HepG2 (cell line): ENCODE measurements around the gene UCKL1. TPM values are rescaled to one million over a fixed set of nuclear protein-coding genes. Genes with fewer than 3 reads are reported as not detected.

Experiments
- ATAC-seq: fragments of 200-7000 bp; cut with Tn5 transposase; 3 replicates; pipeline ENCODE4 v1.9.1; 2020; ENCODE audit warnings: mild to moderate bottlenecking, moderate library complexity
- BruUV-seq: library from RNA; stranded (reverse); fragments of 400-500 nt; replicated peaks from 2 replicates; lab custom pipeline; 2021; lab: Mats Ljungman, UMichigan
- CTCF ChIA-PET: fragments of 300-600 bp; formaldehyde crosslinking; extraction: SDS; loops from one replicate; lab custom pipeline; 2021; ENCODE audit warnings: low total read pairs, inconsistent platforms, low intra/inter-chr PET ratio; lab: Yijun Ruan, JAX
- POLR2A ChIA-PET: fragments of 350-600 bp; sonication (Branson Sonifier 250); formaldehyde crosslinking; loops from one replicate; lab custom pipeline; 2020; ENCODE audit warnings: antibody characterized with exemption, inconsistent platforms; lab: Yijun Ruan, JAX
- DNase-seq: peaks from one replicate; pipeline ENCODE4 v3.0.0-alpha.2; 2015; ENCODE audit warnings: low spot score
- FAIRE-seq: peaks from 3 replicates; lab custom pipeline; 2011; peaks lifted over from hg19 to GRCh38; lab: Jason Lieb, UNC
- H2AFZ ChIP-seq: one replicate; pipeline ENCODE4 v1.6.1; 2011; ENCODE audit warnings: low read length, inconsistent platforms
- H3K27ac ChIP-seq: fragments of 300-600 bp; 3 replicates; pipeline ENCODE4 v1.8.0; 2011; ENCODE audit warnings: mixed run types, mild to moderate bottlenecking, mixed read lengths, low read length, inconsistent platforms; ENCODE audit not compliant: insufficient read depth; ENCODE audit errors: extremely low read length
- H3K27me3 ChIP-seq, 2 experiments: fragments of 200-600 bp in 1 of 2; 2 replicates in 1 of 2; 3 replicates in 1 of 2; pipeline versions ENCODE4 v1.6.0 to v1.8.0; 2011; ENCODE audit warnings: low read length in 2 of 2, mild to moderate bottlenecking in 2 of 2, moderate library complexity in 2 of 2, inconsistent platforms in 1 of 2; ENCODE audit not compliant: insufficient read depth in 2 of 2, control insufficient read depth in 1 of 2
- H3K36me3 ChIP-seq, 2 experiments: fragments of 200-600 bp in 1 of 2; replicated peaks in 1 of 2; 2 replicates in 1 of 2; 3 replicates in 1 of 2; pipeline versions ENCODE4 v1.5.1 to v1.8.0; 2011; ENCODE audit warnings: low read length in 2 of 2, inconsistent platforms in 1 of 2; ENCODE audit not compliant: insufficient read depth in 2 of 2, control insufficient read depth in 1 of 2
- H3K4me1 ChIP-seq: 2 replicates; pipeline ENCODE4 v1.5.1; 2012; ENCODE audit warnings: low read length, inconsistent platforms; ENCODE audit not compliant: insufficient read depth
- H3K4me2 ChIP-seq: 2 replicates; pipeline ENCODE4 v1.6.0; 2011; ENCODE audit warnings: low read depth, low read length, inconsistent platforms
- H3K4me3 ChIP-seq, 3 experiments: fragments of 200-600 bp in 1 of 3; sonication (generic), shearing (Covaris generic) in 1 of 3; replicated peaks in 1 of 3; 2 replicates each; pipeline ENCODE4 v1.5.1; 2011 to 2016; ENCODE audit warnings: low read length in 3 of 3, inconsistent platforms in 2 of 3, low read depth in 2 of 3, mild to moderate bottlenecking in 2 of 3, control low read depth in 1 of 3, mixed read lengths in 1 of 3; ENCODE audit not compliant: insufficient read depth in 1 of 3
- H3K79me2 ChIP-seq: one replicate; pipeline ENCODE4 v1.6.1; 2011; ENCODE audit warnings: low read length, inconsistent platforms; ENCODE audit not compliant: insufficient read depth
- H3K9ac ChIP-seq: 2 replicates; pipeline ENCODE4 v1.6.0; 2011; ENCODE audit warnings: mild to moderate bottlenecking, low read depth, low read length, inconsistent platforms; ENCODE audit not compliant: insufficient read depth
- H3K9me3 ChIP-seq: 2 replicates; pipeline ENCODE4 v1.5.1; 2012; ENCODE audit warnings: mild to moderate bottlenecking, low read length
- H4K20me1 ChIP-seq: 2 replicates; pipeline ENCODE4 v1.6.0; 2011; ENCODE audit warnings: inconsistent platforms, mild to moderate bottlenecking, low read length, moderate library complexity; ENCODE audit not compliant: insufficient read depth
- GABPB1 ChIP-seq: IDR thresholded peaks from 2 replicates; pipeline ENCODE4 v1.6.1; 2016; ENCODE audit warnings: mild to moderate bottlenecking, missing genetic modification reagents, moderate library complexity, missing compliant biosample characterization
- MLLT10 ChIP-seq: sonication (generic); formaldehyde crosslinking; IDR thresholded peaks from 2 replicates; pipeline ENCODE4 v1.4.0; 2020; ENCODE audit warnings: missing genetic modification reagents
- NONO ChIP-seq, 2 experiments: fragments of 450-650 bp in 1 of 2; sonication (generic) in 1 of 2; formaldehyde crosslinking in 1 of 2; IDR thresholded peaks in 1 of 2; conservative IDR thresholded peaks in 1 of 2; 2 replicates each; pipeline versions ENCODE4 v1.6.1 to v1.8.0; 2017 to 2022; ENCODE audit warnings: mild to moderate bottlenecking in 1 of 2, missing genetic modification reagents in 1 of 2, moderate library complexity in 1 of 2
- POLR2AphosphoS5 ChIP-seq: IDR thresholded peaks from 2 replicates; pipeline ENCODE4 v1.6.1; 2012; ENCODE audit warnings: low read depth, low read length
- SIX4 ChIP-seq: sonication (generic); formaldehyde crosslinking; IDR thresholded peaks from 2 replicates; pipeline ENCODE4 v1.4.0; 2020; ENCODE audit warnings: missing genetic modification reagents
- ZC3H13 ChIP-seq: sonication (generic); formaldehyde crosslinking; IDR thresholded peaks from 2 replicates; pipeline ENCODE4 v1.8.1; 2023; ENCODE audit warnings: mild to moderate bottlenecking, missing genetic modification reagents, moderate library complexity
- ZNF20 ChIP-seq: sonication (generic); formaldehyde crosslinking; IDR thresholded peaks from 2 replicates; pipeline ENCODE4 v1.4.0; 2020; ENCODE audit warnings: mild to moderate bottlenecking, moderate library complexity, missing genetic modification reagents
- ZNF230 ChIP-seq: sonication (generic); formaldehyde crosslinking; IDR thresholded peaks from 2 replicates; pipeline ENCODE4 v1.4.0; 2020; ENCODE audit warnings: mild to moderate bottlenecking, missing genetic modification reagents
- ZNF382 ChIP-seq: sonication (generic); formaldehyde crosslinking; IDR thresholded peaks from 2 replicates; pipeline ENCODE4 v1.5.0; 2020; ENCODE audit warnings: missing genetic modification reagents, mild to moderate bottlenecking, borderline replicate concordance
- ZNF577 ChIP-seq: sonication (generic); formaldehyde crosslinking; IDR thresholded peaks from 2 replicates; pipeline ENCODE4 v1.4.0; 2020; ENCODE audit warnings: mild to moderate bottlenecking, low read depth, missing genetic modification reagents, borderline replicate concordance
- ZNF720 ChIP-seq: sonication (generic); formaldehyde crosslinking; IDR thresholded peaks from 2 replicates; pipeline ENCODE4 v1.4.0; 2020; ENCODE audit warnings: missing genetic modification reagents
- ZNF749 ChIP-seq: sonication (generic); formaldehyde crosslinking; IDR thresholded peaks from 2 replicates; pipeline ENCODE4 v1.8.0; 2022; ENCODE audit warnings: mild to moderate bottlenecking, missing genetic modification reagents, moderate library complexity, borderline replicate concordance
- ZNF761 ChIP-seq: sonication (generic); formaldehyde crosslinking; conservative IDR thresholded peaks from 2 replicates; pipeline ENCODE4 v1.4.0; 2020; ENCODE audit warnings: mild to moderate bottlenecking, missing genetic modification reagents
- WGBS: methylation state at CpG from one replicate; pipeline ENCODE4 v1.1.6; 2017; ENCODE audit warnings: low lambda C conversion rate; 5-methylcytosine and 5-hydroxymethylcytosine counted together
- in situ Hi-C: cut with HindIII; loops from 2 replicates; pipeline ENCODE4 v1.10.0; 2017; ENCODE audit warnings: low pct_unique_long_range_greater_than_20kb; ENCODE audit not compliant: extremely low pct_ligation_motif_present
- intact Hi-C: fragments of 100-400 bp; cut with micrococcal nuclease; formaldehyde crosslinking; loops from one replicate; pipeline ENCODE4 v1.10.0; 2022; ENCODE audit not compliant: unreplicated experiment
- polyA plus RNA-seq, 8 experiments: library from polyadenylated mRNA; depleted of rRNA in 3 of 8; stranded (reverse) in 7 of 8; unstranded in 1 of 8; fragments of >200 nt; fragmentation: Illumina TruSeq in 4 of 8; extraction: Trizol in 4 of 8; gene quantifications; 2 replicates each; pipeline versions ENCODE4 v1.2.1 to v1.2.3, GENCODE V29; 2011 to 2016; ENCODE audit warnings: low read depth in 4 of 8, missing spikeins in 1 of 8, mixed read lengths in 1 of 8; ENCODE audit not compliant: insufficient read depth in 1 of 8
- total RNA-seq, 5 experiments: library from RNA; depleted of rRNA; stranded (reverse); fragments of >200 nt; fragmentation: Illumina TruSeq; extraction: Trizol; gene quantifications; 2 replicates each; pipeline ENCODE4 v1.2.3, GENCODE V29; 2016; ENCODE audit warnings: low read depth in 1 of 5
- TF ChIP-seq, protein P1 (sequence below): sonication (generic); formaldehyde crosslinking; IDR thresholded peaks from 2 replicates; pipeline ENCODE4 v1.8.1; 2023; ENCODE audit warnings: mild to moderate bottlenecking, missing genetic modification reagents
- TF ChIP-seq, protein P2 (sequence below): sonication (generic); formaldehyde crosslinking; IDR thresholded peaks from 2 replicates; pipeline ENCODE4 v1.4.0; 2020; ENCODE audit warnings: missing genetic modification reagents

Gene UCKL1
- total and polyA plus RNA-seq, 2 of the 13 experiments (the other 11 are each of a cell fraction or from before 2014, with no cell fraction given) = 50.2 to 126 TPM

DNA sequence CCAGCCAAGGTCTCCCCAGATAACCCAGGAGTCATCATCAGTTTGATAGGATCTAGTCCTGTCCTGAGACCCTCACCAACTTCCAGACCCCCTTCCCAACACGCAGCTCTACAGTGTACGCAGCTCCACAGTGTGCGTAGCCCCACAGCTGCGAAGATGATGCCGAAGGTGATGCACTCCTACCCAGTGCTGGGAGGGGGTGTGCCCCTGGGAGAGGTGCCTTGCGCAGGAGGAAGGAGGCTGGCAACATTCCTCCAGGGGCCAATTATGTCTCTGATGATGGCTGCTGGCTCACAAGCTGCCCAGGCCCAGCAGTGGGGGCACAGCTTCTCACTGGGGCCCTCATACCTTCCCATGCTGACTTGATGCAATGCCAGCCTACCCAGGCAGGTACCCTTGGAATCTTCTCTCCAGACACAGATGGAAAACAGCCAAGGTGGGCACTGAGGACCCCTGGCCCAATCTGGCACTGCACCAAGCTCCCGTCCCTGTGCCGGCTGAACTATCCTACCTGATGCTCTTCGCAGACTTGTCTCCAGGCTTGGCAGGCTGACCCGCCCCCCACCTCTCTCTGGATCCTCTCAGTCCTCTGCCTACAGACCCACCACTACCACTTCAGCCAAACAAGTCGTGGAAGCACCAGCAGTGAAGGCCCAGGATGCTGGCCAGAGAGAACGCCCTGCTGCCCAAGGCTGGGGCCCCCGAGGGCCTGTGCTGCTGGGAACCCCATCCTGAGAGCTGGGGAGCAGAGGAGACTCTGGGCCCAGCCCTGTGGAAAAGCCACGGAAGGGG lies 12.1 kb upstream of the UCKL1 start (continued):
- TF ChIP-seq POLR2AphosphoS5 = no peak
- peak; percentile 79 for TF ChIP-seq ZC3H13
- no peak for TF ChIP-seq ZNF230 (CRISPR knock-in tag)
- TF ChIP-seq ZNF382 (CRISPR knock-in tag) = no peak
- TF ChIP-seq ZNF749 (CRISPR knock-in tag) = no peak
- no peak for TF ChIP-seq ZNF720
- peak; percentile 6; the same call in 1 of the 2 replicates for TF ChIP-seq ZNF761

DNA sequence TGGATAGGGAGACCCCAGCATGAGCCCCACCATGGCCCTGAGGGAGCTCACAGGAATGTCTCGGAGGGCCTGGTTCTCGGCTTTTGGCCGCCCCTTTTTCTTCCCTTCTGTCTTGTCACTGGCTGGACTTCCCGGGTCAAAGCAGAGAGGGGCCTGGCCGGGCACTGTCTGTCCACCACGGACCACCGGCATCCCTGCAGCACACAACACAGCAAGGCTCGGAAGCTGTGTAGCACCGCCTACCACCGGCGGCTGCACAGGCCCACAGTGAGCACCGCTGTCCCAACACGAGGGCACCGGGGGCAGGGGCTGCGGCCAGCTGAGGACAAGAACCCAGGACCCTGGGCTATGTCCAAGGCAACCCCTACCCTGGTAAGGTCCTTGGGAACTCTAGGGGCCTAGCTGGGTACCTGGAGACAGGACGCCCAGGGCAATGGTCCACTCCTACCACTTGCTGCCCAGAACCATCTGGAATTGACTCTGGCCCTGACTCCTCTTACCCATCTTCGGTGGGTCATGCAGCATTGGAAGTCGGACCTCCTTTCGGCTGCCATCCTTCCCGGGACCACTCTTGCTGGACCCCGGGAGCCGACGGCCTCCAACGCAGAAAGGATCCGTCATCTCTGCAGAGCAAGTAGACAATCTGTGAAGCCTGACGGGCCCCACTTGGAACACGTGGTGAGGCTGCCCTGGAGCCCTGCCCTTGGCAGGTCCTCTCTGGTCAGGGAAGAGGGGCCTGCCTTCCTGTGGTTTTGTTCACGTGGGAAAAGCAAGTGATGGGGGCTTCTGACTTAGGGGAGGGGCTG lies 11.3 kb upstream of the UCKL1 start:
- peaks cover 37% of the 10 kb centered on the region for H3K4me1 ChIP-seq
- no peak overlapping the region for H3K4me2 ChIP-seq
- no peak for FAIRE-seq
- intact Hi-C loops = loop anchor here (10.0 kb wide), 1 partner anchor 1603 kb away; the partner anchor contains the start of gene LAMA5
- H3K9me3 ChIP-seq = no peaks in the 10 kb centered on the region
- no peak overlapping the region for H3K9ac ChIP-seq
- H2AFZ ChIP-seq = no peak overlapping the region
- in situ Hi-C loops = no loop called here
- BruUV-seq = no TSS peak
- no peaks in the 10 kb centered on the region for H3K27me3 ChIP-seq
- 95% methylated on average over 24 of the region's 28 CpGs for whole genome bisulfite sequencing
- H3K79me2 ChIP-seq = peaks cover 13% of the 10 kb centered on the region
- no peak overlapping the region; a peak in 1 of 6 replicates for H3K4me3 ChIP-seq
- no peak for ATAC-seq
- H3K36me3 ChIP-seq = peaks cover 30 to 41% of the 10 kb centered on the region in 2 experiments
- H3K27ac ChIP-seq = no peak overlapping the region
- no peaks in the 10 kb centered on the region for H4K20me1 ChIP-seq
- CTCF ChIA-PET = no interaction called here
- POLR2A ChIA-PET = interaction anchor here (0.8 to 3.1 kb wide), 6 partner anchors 9 to 228 kb away, joined by 3 to 78 read pairs (median 6); partner anchors contain the start of genes PRPF6, SAMD10, SLC2A4RG and UCKL1
- no peak for DNase-seq
- no peak for TF ChIP-seq GABPB1
- TF ChIP-seq MLLT10 (CRISPR knock-in tag) = no peak
- no peak for TF ChIP-seq ZNF20 (CRISPR knock-in tag)
- TF ChIP-seq ZNF577 (CRISPR knock-in tag) = no peak
- TF ChIP-seq, protein P1, sequence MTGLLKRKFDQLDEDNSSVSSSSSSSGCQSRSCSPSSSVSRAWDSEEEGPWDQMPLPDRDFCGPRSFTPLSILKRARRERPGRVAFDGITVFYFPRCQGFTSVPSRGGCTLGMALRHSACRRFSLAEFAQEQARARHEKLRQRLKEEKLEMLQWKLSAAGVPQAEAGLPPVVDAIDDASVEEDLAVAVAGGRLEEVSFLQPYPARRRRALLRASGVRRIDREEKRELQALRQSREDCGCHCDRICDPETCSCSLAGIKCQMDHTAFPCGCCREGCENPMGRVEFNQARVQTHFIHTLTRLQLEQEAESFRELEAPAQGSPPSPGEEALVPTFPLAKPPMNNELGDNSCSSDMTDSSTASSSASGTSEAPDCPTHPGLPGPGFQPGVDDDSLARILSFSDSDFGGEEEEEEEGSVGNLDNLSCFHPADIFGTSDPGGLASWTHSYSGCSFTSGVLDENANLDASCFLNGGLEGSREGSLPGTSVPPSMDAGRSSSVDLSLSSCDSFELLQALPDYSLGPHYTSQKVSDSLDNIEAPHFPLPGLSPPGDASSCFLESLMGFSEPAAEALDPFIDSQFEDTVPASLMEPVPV (CRISPR knock-in tag) = no peak
- TF ChIP-seq NONO (IDR thresholded peaks at IDR 0.05) = no peak
- 0 out of 2 replicates have a peak, but pooled peaks have one; percentile 7 for TF ChIP-seq NONO (CRISPR knock-in tag; conservative IDR thresholded peaks at IDR 0.05)
- no peak for TF ChIP-seq SIX4 (CRISPR knock-in tag)
- TF ChIP-seq, protein P2, sequence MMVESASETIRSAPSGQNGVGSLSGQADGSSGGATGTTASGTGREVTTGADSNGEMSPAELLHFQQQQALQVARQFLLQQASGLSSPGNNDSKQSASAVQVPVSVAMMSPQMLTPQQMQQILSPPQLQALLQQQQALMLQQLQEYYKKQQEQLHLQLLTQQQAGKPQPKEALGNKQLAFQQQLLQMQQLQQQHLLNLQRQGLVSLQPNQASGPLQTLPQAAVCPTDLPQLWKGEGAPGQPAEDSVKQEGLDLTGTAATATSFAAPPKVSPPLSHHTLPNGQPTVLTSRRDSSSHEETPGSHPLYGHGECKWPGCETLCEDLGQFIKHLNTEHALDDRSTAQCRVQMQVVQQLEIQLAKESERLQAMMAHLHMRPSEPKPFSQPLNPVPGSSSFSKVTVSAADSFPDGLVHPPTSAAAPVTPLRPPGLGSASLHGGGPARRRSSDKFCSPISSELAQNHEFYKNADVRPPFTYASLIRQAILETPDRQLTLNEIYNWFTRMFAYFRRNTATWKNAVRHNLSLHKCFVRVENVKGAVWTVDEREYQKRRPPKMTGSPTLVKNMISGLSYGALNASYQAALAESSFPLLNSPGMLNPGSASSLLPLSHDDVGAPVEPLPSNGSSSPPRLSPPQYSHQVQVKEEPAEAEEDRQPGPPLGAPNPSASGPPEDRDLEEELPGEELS (CRISPR knock-in tag) = no peak
